Measurements from ENCODE around the gene MAML3.

The MAML3 gene

GRCh38 chr4:139736661-139737060, 417.3 kb downstream of the MAML3 start:
- no peak for DNase-seq

GRCh38 chr4:139736274-139736660, 417.7 kb downstream of the MAML3 start:
- DNase-seq, result no peak

GRCh38 chr4:139735381-139736273, 418.4 kb downstream of the MAML3 start:
- DNase-seq, result no peak

- DNase-seq, result peak; percentile 45
Observed at GRCh38 chr4:139734875-139735380, 419.1 kb downstream of the MAML3 start.

GRCh38 chr4:139734201-139734874, 419.6 kb downstream of the MAML3 start:
- no peak for DNase-seq

GRCh38 chr4:139732991-139733570, 420.9 kb downstream of the MAML3 start:
- no peak for DNase-seq

- no peak for DNase-seq
Observed at GRCh38 chr4:139728840-139729239, 425.1 kb downstream of the MAML3 start.

GRCh38 chr4:139728146-139728545, 425.8 kb downstream of the MAML3 start:
- no peak for DNase-seq

- DNase-seq, result no peak
Observed at GRCh38 chr4:139726615-139727014, 427.4 kb downstream of the MAML3 start.

GRCh38 chr4:139725236-139725635, 428.7 kb downstream of the MAML3 start:
- no peak for DNase-seq

- DNase-seq, result no peak
Observed at GRCh38 chr4:139721789-139722188, 432.2 kb downstream of the MAML3 start.

- no peak for DNase-seq
Observed at GRCh38 chr4:139720806-139721205, 433.2 kb downstream of the MAML3 start.

- DNase-seq, result no peak
Observed at GRCh38 chr4:139719381-139720101, 434.4 kb downstream of the MAML3 start.

- DNase-seq, result no peak
Observed at GRCh38 chr4:139718833-139719232, 435.2 kb downstream of the MAML3 start.

- no peak for DNase-seq
Observed at GRCh38 chr4:139718358-139718757, 435.6 kb downstream of the MAML3 start.

GRCh38 chr4:139715746-139716391, 438.1 kb downstream of the MAML3 start:
- no peak for DNase-seq

- DNase-seq, result no peak
Observed at GRCh38 chr4:139712882-139713281, 441.1 kb downstream of the MAML3 start.

GRCh38 chr4:139711461-139711860, 442.5 kb downstream of the MAML3 start:
- DNase-seq, result no peak

- no peak for DNase-seq
Observed at GRCh38 chr4:139710073-139710472, 443.9 kb downstream of the MAML3 start.

GRCh38 chr4:139709660-139710059, 444.3 kb downstream of the MAML3 start:
- no peak for DNase-seq

GRCh38 chr4:139704915-139705485, 449.0 kb downstream of the MAML3 start:
- DNase-seq, result no peak

GRCh38 chr4:139700568-139700967, 453.4 kb downstream of the MAML3 start:
- no peak for DNase-seq
